GM18951 (cell line): ENCODE results near the gene TADA2A.

ENCODE experiments used
- POLR2A ChIP-seq: IDR thresholded peaks from 4 replicates; pipeline ENCODE4 v1.6.1; 2011; ENCODE audit warnings: mild to moderate bottlenecking; ENCODE audit not compliant: insufficient read length, insufficient read depth; ENCODE audit errors: extremely low read depth
- in situ Hi-C: fragments of 300-500 bp; cut with MboI; formaldehyde crosslinking; loops from one replicate; pipeline ENCODE4 v1.12.0; 2022; ENCODE audit warnings: low sequenced_read_pairs, mixed read lengths, inconsistent platforms; ENCODE audit not compliant: unreplicated experiment

TADA2A gene

DNA sequence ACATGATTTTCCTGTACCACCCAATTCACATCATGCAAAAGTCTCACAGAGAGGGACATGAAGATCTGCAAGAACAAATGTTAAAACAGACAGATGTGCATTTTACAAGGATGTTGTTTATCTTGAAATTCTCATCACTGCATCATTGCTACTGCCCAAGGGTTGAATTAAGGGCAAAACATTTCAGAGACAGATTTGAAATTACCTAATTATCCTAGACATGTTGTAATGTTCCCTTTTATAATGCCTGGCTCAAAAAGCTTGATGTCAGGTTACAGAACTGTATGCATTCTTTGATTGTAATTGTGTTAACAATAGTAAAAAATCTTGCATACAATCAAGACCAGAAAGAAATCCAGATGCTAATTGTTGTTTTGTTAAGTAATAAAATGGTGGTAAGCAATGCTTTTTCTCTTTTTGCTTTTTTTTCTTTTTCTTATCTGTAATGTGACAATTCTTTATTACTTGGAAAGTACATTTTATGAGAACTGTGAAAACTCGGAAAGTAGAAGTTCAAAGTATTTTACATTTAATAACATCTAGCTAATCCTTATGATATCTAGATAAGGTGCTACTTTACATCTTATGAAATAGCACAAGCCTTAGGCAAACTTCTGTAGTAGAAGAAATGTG is 79.4 kb downstream of the TADA2A start:
- in situ Hi-C loops = no loop called here
- TF ChIP-seq POLR2A = no peak

DNA sequence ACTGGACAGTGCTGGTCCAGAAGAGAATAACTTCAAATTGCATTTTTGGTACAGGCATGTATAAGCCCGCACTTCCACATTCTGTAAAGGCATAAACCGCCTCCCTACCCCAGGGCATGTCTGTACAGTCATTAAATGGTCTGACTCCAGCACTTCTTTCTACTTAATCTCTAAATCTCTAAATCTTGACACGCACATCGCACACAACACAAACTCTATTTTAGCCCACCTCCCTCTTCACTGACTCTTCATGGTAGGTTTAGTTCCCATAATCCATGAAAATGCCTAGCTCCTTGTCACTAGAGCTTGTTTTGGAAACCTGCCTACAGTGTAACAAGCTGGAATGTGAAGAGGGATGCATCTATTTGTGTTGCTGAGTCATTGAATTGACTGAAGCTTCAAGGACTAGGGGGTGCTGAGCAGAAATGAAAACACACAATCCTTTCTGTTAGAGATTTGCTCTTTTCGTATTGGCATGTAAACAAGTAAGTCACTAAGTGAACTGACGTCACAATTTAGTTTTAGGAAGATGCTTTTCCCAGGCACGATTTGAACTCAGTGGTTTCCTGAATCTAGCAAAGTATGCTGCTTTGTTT is 81.4 kb downstream of the TADA2A start:
- in situ Hi-C loops = no loop called here
- TF ChIP-seq POLR2A = no peak

DNA sequence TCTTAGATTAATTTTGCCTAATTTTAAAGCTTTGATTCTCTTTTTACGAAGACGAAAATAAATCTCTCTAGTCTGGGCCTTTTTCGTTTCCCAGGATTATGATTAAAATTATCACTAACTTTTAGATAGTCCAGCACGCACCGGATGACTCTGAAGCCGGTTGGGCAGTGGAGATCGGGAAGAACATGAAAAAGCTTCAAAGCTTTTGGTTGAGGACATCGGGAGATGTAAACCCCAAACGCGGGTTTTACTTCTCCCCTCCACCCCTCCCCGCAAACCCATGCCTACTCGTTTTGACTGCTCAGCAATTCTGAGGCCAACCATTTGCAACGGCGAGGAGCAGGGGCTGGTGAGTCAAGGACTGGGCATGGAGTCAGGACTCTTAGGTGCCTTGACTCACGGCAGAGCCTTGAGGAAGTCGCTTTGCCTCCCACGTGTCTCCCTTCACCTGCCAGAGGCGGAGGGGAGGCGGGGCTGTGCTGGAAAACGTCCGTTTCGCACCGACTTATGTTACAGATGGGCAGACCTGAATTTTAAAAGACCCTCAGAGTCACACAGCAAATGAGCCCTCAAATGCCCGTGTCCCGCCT is 82.0 kb downstream of the TADA2A start:
- in situ Hi-C loops = no loop called here
- no peak for TF ChIP-seq POLR2A

DNA sequence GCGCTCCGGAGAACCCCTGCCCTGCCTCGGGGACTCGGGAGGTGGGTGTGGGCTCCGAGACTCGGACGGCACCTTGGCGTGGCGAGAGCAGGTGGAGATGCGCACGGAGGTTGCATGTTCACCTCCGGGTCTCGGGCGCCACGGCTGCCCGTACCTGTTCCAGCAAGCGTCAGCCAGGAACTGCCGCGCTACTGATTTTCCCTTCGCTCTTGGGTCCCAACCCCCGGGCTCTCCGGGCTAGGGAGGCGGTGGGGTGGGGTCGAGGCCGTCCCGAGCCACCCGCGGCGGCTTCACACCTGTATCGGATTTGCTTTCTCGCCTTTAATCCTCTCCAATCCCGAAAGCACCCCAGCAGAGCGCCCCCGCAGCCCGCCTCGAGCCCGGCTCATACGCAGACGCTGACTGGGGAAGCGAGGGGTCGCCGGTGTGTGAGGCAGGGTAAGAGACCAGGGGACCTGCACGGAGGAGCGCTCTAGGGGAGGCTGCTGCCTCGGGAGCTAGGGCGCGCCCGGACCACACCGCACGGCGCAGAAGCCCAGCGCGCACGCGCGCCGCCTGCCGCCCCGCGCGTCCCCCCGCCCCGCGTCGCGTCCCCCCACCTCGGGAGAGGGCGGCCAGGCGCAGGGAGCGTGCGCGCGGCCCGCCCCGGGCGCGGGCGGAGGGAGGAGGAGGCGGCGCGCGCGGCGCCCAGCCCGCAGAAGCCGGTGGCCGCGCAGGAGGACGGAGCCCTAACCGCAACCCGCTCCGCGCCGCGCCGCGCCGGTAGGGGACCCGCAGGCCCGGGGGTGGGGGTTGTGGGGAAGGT is 82.7 kb downstream of the TADA2A start, which contains the start of gene DUSP14:
TSS of gene DUSP14 (plus strand) at position 695 of the 805 bp plus-strand sequence. CDS start 22,382 bp downstream, outside the sequence.
- TF ChIP-seq POLR2A = peak; percentile 81
- in situ Hi-C loops = no loop called here

- in situ Hi-C loops = no loop called here
- TF ChIP-seq POLR2A = no peak
Observed at GRCh38 chr17:37490022-37490587, 83.4 kb downstream of the TADA2A start.

DNA sequence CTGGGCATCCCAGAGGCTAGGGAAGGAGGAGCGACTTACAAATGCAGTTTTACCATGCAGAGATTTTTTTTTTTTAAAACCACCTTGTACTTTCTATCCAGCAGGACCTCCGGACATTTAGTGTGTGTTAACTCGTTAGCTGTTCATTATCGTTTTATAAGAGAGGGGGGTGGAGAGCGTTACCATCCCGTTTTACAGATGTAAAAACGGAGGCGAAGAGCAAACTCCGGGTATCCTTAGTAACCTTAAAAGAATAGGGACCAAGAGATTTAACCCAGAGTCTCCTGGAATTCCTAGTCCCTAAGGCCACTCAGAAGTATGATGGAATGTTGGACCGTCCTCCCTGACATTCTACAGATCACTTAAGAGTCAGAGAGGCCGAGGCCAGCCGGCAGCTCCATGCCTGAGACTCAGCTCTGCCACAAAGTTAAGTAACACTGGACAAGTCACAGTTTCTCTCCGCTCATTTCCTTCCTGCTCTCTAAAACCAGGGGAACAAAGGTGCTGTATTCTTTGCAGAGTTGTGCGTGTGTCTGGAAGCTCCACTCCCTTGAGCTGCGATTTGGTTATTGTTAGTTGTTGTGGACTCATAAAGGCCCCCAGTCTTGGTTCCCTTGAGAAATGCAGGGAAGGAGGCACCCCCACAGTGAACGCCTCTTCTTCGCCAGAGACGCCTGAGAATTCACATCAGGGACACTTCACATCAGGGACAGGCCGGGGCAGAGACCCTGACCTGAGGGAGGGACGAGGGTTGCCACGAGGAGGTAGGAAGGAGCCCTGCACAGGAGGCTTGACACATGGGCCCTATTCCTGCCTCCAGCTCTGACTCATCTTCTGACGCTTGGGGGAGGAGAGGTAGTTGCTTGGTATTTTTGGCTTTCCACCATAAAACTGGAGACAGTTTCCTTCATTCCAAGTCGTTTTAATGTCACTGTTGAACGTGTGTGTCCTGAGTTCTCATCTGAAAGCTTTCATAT is 84.2 kb downstream of the TADA2A start:
- in situ Hi-C loops = no loop called here
- TF ChIP-seq POLR2A = no peak

DNA sequence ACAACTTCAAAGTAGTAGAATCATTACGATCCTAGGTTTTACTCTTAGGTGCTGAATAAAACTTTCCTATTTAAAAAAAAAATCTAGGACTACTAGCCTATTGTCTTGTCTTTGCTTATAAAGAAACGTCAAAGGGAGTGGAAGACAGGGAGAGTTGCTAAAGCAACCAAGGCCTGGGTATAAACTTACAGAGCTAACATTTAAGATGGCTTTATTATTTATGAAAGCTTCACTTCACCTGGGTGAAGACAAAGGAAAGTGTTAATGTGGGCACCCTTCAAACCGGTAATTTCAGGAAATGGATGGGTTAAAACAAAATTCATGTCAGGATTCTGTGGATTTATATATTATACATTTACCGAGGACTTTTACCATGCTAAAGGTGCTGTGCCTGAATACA is 85.5 kb downstream of the TADA2A start:
- TF ChIP-seq POLR2A = no peak
- in situ Hi-C loops = no loop called here

DNA sequence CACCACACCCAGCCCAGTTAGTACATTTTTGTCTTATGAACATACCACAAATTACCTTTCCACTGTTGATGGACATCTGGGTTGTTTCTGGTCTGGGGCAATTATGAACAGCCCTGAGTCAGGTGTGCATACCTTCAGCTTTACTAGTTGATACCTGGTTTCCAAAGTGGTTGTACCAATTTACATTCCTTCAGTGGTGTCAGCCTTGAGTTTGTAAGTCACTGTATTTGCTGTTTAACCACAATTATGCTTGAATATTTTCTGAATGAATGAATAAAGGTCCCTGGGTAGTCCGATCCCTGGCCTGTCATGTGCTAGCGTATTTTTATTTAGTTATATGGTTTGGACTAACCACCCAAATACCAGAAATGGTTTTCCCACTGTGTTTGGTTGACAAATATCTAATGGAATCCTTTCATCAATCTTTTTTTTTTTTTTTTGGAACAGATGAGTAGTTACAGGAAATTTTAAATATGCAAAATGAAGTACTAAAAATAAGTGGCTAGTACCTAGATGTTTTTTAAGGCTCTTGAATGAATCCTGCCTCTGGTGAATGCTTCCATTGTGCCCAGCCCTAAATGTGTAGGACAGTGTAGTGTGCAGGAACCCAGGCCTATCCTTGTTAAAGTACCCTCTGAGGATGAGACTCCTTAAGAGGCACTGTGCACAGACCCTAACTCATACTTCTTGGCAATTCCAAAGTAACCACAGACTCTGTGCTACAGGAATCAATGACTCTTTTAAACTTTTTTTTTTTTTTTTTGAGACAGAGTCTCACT is 86.8 kb downstream of the TADA2A start:
- in situ Hi-C loops = no loop called here

GRCh38 chr17:37494401-37494831 is 87.7 kb downstream of the TADA2A start:
- in situ Hi-C loops = no loop called here
- TF ChIP-seq POLR2A = no peak

More for the DNA sequence above, 86.8 kb downstream of the TADA2A start:
- TF ChIP-seq POLR2A = no peak

GRCh38 chr17:37494971-37495370 is 88.3 kb downstream of the TADA2A start:
- TF ChIP-seq POLR2A = no peak
- in situ Hi-C loops = no loop called here

DNA sequence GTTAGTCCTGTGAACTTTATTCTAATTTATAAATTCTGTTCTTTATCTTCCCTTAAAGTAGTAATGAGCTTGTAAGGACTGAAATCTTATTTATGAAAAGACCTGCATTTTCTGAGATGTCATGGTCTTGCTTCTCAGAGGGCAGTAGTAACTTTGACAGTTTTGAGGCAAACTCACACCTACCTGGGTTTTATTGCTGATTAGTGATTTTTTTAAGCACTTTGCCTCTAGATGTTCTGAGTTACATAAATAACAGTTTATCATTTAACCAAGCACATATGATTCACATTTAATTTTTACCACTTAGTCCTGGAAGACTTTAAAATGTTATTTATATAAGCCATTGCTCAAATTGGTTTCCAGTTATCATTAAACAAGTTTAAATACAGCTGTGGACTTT is 93.7 kb downstream of the TADA2A start:
- no peak for TF ChIP-seq POLR2A
- in situ Hi-C loops = no loop called here
